Right lobe of liver (tissue), 4 donors: Measurements from ENCODE around the gene CCDC172.

Source experiments
- POLR2A ChIP-seq: fragments of 450-650 bp; IDR thresholded peaks from one replicate; pipeline ENCODE4 v1.6.1; 2017; ENCODE audit warnings: antibody characterized with exemption, mild to moderate bottlenecking
- TF ChIP-seq, protein P1 (sequence below), 4 donors: fragments of 200-600 bp in 3 of 4; fragments of 450-650 bp in 1 of 4; IDR thresholded peaks; one replicate each; pipeline versions ENCODE4 v1.5.1 to v1.8.0; 2016 to 2022; ENCODE audit warnings: antibody characterized with exemption in 4 of 4, mild to moderate bottlenecking in 2 of 4
- donor health status: DM: no; HTN: no; CAD: no.
- donor health status: DM: no; HTN: no; CAD: no.
- donor health status: DM: no; HTN: yes; CAD: no.

GRCh38 chr10:116306847-116307246 lies 17.4 kb upstream of the CCDC172 start:
- TF ChIP-seq, protein P1, sequence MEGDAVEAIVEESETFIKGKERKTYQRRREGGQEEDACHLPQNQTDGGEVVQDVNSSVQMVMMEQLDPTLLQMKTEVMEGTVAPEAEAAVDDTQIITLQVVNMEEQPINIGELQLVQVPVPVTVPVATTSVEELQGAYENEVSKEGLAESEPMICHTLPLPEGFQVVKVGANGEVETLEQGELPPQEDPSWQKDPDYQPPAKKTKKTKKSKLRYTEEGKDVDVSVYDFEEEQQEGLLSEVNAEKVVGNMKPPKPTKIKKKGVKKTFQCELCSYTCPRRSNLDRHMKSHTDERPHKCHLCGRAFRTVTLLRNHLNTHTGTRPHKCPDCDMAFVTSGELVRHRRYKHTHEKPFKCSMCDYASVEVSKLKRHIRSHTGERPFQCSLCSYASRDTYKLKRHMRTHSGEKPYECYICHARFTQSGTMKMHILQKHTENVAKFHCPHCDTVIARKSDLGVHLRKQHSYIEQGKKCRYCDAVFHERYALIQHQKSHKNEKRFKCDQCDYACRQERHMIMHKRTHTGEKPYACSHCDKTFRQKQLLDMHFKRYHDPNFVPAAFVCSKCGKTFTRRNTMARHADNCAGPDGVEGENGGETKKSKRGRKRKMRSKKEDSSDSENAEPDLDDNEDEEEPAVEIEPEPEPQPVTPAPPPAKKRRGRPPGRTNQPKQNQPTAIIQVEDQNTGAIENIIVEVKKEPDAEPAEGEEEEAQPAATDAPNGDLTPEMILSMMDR (IDR thresholded peaks at IDR 0.05), result no peak
- no peak for TF ChIP-seq POLR2A
